ENCODE data around the gene CPPED1. TPM values are rescaled to one million over a fixed set of nuclear protein-coding genes. Genes with fewer than 3 reads are reported as not detected.

Gene CPPED1
- total RNA-seq, 1 experiment from 2014 or later, result 7.9 TPM

DNA sequence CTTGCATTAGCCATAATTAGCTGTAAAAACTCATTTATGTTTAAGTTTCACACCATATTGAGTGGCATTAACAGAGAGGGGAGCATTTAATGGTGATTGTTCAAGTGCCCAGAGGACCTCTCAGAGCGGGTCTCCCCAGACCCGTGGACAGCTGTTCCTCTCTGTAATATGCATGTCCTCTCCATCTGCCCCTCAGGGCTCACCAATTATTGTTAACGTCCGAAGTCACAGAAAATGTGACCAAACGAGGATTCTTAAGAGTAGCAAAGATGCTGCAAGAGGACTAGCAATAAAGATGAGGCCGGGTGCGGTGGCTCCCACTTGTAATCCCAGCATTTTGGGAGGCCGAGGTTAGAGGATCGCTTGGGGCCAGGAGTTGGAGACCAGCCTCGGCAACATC lies 130.2 kb downstream of the CPPED1 start:
- Mint-ChIP-seq H3K9me3 (no peaks in the 10 kb centered on the region), H3K27me3 (ENCODE audit: low read depth) (no peaks in the 10 kb centered on the region), H3K36me3 (ENCODE audit: insufficient read depth in 1 of 3, low read depth in 3 of 3) (peaks cover 0 to 9% (median 0%) of the 10 kb centered on the region in 3 experiments; a peak in 2 of 7 replicates), H3K27ac (no peak overlapping the region), H3K4me3 (no peak overlapping the region), H3K4me1 (peaks cover 21 to 23% of the 10 kb centered on the region in 2 experiments)
- Histone ChIP-seq H2BK15ac (ENCODE audit: low read depth, low read length) (no peak overlapping the region), H3T11ph (ENCODE audit: low read length) (no peak overlapping the region), H3K23me2 (ENCODE audit: insufficient read length, low read depth, low read length, poor library complexity, severe bottlenecking) (no peaks in the 10 kb centered on the region), H3K56ac (ENCODE audit: insufficient read length, low read depth, low read length) (no peak overlapping the region), H4K91ac (ENCODE audit: insufficient read length, low read depth, low read length) (no peak overlapping the region), H2AFZ (ENCODE audit: low read length) (no peak overlapping the region), H2BK12ac (ENCODE audit: insufficient read length, low read depth, low read length) (no peak overlapping the region), H3K4me1 (ENCODE audit: insufficient read depth, low read length) (no peaks in the 10 kb centered on the region), H3K27ac (ENCODE audit: insufficient read length, low read depth, low read length) (no peak overlapping the region), H3K14ac (ENCODE audit: insufficient read depth, low read length) (no peak overlapping the region), H2BK120ac (ENCODE audit: low read depth, low read length, poor library complexity, severe bottlenecking) (no peak overlapping the region), H2AK5ac (ENCODE audit: insufficient read length, low read length) (no peak overlapping the region), H3K4ac (ENCODE audit: low read depth, low read length) (no peak overlapping the region), H2BK20ac (ENCODE audit: low read depth, low read length, poor library complexity, severe bottlenecking) (no peak overlapping the region), H4K8ac (replicated peaks; ENCODE audit: insufficient read length, low read depth, low read length) (no peak overlapping the region), H3K79me1 (ENCODE audit: insufficient read depth, low read depth, low read length, poor library complexity, severe bottlenecking) (no peaks in the 10 kb centered on the region), H4K5ac (ENCODE audit: insufficient read length, low read depth, low read length) (no peak overlapping the region), H4K20me1 (ENCODE audit: control insufficient read depth, insufficient read depth, insufficient read length) (no peaks in the 10 kb centered on the region), H3K23ac (ENCODE audit: insufficient read length, low read depth, low read length) (no peak overlapping the region), H3K79me2 (ENCODE audit: insufficient read depth, low read length) (no peaks in the 10 kb centered on the region), H3K18ac (ENCODE audit: insufficient read length, low read depth, low read length) (no peak overlapping the region), H3K4me2 (ENCODE audit: insufficient read depth, insufficient read length, low read length) (no peak overlapping the region), H3K27me3 (ENCODE audit: insufficient read depth, low read length) (no peaks in the 10 kb centered on the region), H3K9ac (ENCODE audit: extremely low read depth, insufficient read length, low read length) (no peak overlapping the region), H3K9me3 (ENCODE audit: control insufficient read depth, low read depth, low read length) (no peaks in the 10 kb centered on the region), H2BK5ac (ENCODE audit: insufficient read length, low read length) (no peak overlapping the region)
- no CpG with 5 or more reads among the region's 10 CpGs for WGBS (ENCODE audit: extremely low coverage, insufficient read length, low lambda C conversion rate)
- TF ChIP-seq, protein P1, sequence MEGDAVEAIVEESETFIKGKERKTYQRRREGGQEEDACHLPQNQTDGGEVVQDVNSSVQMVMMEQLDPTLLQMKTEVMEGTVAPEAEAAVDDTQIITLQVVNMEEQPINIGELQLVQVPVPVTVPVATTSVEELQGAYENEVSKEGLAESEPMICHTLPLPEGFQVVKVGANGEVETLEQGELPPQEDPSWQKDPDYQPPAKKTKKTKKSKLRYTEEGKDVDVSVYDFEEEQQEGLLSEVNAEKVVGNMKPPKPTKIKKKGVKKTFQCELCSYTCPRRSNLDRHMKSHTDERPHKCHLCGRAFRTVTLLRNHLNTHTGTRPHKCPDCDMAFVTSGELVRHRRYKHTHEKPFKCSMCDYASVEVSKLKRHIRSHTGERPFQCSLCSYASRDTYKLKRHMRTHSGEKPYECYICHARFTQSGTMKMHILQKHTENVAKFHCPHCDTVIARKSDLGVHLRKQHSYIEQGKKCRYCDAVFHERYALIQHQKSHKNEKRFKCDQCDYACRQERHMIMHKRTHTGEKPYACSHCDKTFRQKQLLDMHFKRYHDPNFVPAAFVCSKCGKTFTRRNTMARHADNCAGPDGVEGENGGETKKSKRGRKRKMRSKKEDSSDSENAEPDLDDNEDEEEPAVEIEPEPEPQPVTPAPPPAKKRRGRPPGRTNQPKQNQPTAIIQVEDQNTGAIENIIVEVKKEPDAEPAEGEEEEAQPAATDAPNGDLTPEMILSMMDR (conservative IDR thresholded peaks at IDR 0.05), result no peak
- DNase-seq, result no peak
